Measurements from ENCODE around the gene GCNT2.

DNA sequence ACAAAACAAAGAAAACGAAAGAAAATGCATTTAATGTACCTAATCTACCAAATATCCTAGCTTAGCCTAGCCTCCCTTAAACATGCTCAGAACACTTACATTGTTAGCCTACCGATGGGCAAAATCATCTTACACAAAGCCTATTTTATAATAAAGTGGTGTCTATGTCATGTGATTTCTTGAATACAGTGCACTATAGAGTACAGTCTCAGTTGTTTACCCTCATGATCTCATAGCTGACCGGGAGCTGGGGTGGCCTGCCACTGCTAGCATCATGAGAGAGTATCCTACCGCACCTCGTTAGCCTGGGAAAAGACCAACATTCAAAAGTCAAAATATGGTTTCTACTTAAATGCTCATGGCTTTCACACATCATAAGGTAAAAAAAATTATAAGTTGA is 16.6 kb downstream of the GCNT2 start:
- TF ChIP-seq EZH2 (IDR thresholded peaks at IDR 0.05; ENCODE audit: low read length, missing control alignments) = no peak
- TF ChIP-seq, protein P1, sequence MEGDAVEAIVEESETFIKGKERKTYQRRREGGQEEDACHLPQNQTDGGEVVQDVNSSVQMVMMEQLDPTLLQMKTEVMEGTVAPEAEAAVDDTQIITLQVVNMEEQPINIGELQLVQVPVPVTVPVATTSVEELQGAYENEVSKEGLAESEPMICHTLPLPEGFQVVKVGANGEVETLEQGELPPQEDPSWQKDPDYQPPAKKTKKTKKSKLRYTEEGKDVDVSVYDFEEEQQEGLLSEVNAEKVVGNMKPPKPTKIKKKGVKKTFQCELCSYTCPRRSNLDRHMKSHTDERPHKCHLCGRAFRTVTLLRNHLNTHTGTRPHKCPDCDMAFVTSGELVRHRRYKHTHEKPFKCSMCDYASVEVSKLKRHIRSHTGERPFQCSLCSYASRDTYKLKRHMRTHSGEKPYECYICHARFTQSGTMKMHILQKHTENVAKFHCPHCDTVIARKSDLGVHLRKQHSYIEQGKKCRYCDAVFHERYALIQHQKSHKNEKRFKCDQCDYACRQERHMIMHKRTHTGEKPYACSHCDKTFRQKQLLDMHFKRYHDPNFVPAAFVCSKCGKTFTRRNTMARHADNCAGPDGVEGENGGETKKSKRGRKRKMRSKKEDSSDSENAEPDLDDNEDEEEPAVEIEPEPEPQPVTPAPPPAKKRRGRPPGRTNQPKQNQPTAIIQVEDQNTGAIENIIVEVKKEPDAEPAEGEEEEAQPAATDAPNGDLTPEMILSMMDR (conservative IDR thresholded peaks at IDR 0.05 in 1 of 2, IDR thresholded peaks at IDR 0.05 in 1 of 2; ENCODE audit: low read depth in 1 of 2, low read length in 2 of 2) = no peak

Measured in fibroblast of lung (primary cell).